Hematopoietic multipotent progenitor cell (in vitro differentiated cells): ENCODE measurements around the gene PHF3. TPM values are rescaled to one million over a fixed set of nuclear protein-coding genes. Genes with fewer than 3 reads are reported as not detected.

ENCODE experiments used
- DNase-seq, 3 donors: peaks; one replicate each; pipeline ENCODE4 v3.0.0-alpha.2; 2011 to 2015; ENCODE audit warnings: low read depth in 2 of 3, low spot score in 2 of 3
- small RNA-seq: library from RNA; depleted of rRNA; stranded (forward); fragments of <200 nt; gene quantifications from one replicate; pipeline ENCODE3, GENCODE V24; 2012
- total RNA-seq: library from RNA; depleted of rRNA; stranded (reverse); fragments of >200 nt; gene quantifications from one replicate; pipeline ENCODE4 v1.2.3, GENCODE V29; 2012

Gene PHF3
- total RNA-seq, 1 donor = 31.0 TPM

DNA sequence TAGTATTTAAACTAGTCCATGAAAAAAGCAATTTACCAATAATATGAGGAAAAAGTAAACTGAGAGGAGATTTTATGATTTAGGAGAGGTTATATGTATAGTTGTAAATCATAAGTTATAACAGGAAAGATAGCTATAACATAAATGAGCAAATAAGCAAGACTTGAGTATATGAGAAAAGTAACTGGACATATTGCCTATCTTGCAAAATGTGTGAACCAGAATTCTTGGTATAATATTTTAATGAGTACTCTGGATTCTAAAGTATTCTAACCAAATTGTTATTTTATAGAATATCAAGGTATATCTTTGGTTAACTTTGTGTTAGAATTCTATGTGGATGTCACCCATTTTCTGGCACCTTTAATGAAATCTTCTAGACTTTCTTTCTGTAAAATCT lies 124.6 kb downstream of the PHF3 start:
- no peak for DNase-seq

DNA sequence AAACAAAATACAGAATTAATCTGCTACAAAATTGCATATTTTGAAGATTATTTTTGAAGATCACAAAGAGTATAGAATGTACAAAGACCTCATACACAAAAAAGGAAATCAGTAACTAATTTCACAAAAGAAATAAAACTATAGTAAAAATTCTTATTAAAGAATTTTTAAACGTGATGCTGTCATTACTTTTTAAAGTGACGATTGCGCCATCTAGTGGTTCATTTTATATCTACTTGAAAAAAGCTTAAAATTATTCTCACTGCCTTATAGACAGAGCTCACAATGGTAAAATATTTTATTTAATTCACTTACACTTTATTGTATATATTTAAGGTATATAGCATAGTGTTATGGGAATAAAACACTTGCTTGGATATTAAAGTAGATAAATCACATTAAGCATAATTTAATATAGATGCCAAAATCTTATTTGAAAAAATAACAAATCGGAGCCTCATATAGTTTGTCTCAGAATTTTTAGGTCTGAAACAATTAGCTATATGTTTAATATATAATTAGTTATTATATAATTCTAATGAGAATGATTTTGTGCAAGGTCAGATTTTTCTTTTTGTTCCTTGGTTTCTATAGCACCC lies 128.8 kb downstream of the PHF3 start:
- peak; percentile 34 to 80 (median 39) for DNase-seq

Small RNA genes within 50 kb of the gene (small RNA-seq; reads per million reads assigned to genes)
- gene AL513043.1 = not detected

Other genes with a start within 250 kb of the PHF3 start
- 27.5 TPM for gene PTP4A1, start 63.3 kb upstream of the PHF3 start, total RNA-seq